Measurements from ENCODE around the gene CELSR3. TPM values are rescaled to one million over a fixed set of nuclear protein-coding genes. Genes with fewer than 3 reads are reported as not detected.
A peak's percentile ranks its signal among the peaks of the same experiment; 100 is the strongest.

CELSR3 gene
- total RNA-seq, 1 experiment from 2014 or later, result 23.9 TPM

DNA sequence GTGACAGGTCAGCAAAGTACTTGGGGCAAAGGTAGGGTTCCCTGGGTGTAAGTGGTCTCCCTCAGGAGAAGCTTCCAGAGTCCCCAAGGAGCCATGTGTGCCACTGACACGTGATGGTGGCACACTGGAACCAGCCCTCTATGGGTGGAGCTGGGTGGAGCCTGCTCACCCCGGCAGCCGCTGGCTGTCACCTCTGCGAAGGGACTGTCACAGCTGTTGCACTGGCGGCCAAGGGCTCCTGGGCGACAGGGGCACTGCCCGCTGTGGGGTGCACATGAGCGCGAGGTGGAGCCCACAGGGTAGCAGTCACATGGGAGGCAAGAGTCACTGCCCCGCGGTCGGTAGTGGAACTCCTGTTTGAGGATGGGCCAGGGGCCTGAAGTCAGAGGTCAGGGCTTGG lies 12.0 kb downstream of the CELSR3 start:
- H3K4me3 Mint-ChIP-seq, result no peak overlapping the region
- H3K9ac ChIP-seq (ENCODE audit: extremely low read depth, insufficient read length, low read length), result no peak overlapping the region

More for the DNA sequence above, 12.0 kb downstream of the CELSR3 start:
- no peak overlapping the region for H4K5ac ChIP-seq (ENCODE audit: insufficient read length, low read depth, low read length)
- Mint-ChIP-seq H3K9me3 (no peaks in the 10 kb centered on the region), H3K27me3 (ENCODE audit: low read depth) (peaks cover 2% of the 10 kb centered on the region; the same call in 1 of the 2 replicates), H3K27ac (peak overlapping the region in 1 of 3 experiments; percentile 33; a peak in 3 of 7 replicates), H3K36me3 (ENCODE audit: insufficient read depth in 1 of 3, low read depth in 3 of 3) (peaks cover 31 to 54% (median 54%) of the 10 kb centered on the region in 3 experiments), H3K4me1 (peaks cover 4 to 5% of the 10 kb centered on the region in 2 experiments)
- WGBS (ENCODE audit: extremely low coverage, insufficient read length, low lambda C conversion rate), result no CpG with 5 or more reads among the region's 12 CpGs
- no peak overlapping the region for H2BK12ac ChIP-seq (ENCODE audit: insufficient read length, low read depth, low read length)
- H3K14ac ChIP-seq (ENCODE audit: insufficient read depth, low read length), result no peak overlapping the region
- no peak overlapping the region for H2BK20ac ChIP-seq (ENCODE audit: low read depth, low read length, poor library complexity, severe bottlenecking)
- H4K91ac ChIP-seq (ENCODE audit: insufficient read length, low read depth, low read length), result no peak overlapping the region
- H3K4me1 ChIP-seq (ENCODE audit: insufficient read depth, low read length), result no peaks in the 10 kb centered on the region; the same call in 1 of the 2 replicates
- DNase-seq, result no peak
- no peak overlapping the region for H2BK5ac ChIP-seq (ENCODE audit: insufficient read length, low read length)
- no peak overlapping the region for H4K8ac ChIP-seq (replicated peaks; ENCODE audit: insufficient read length, low read depth, low read length)
- no peak overlapping the region for H3K23ac ChIP-seq (ENCODE audit: insufficient read length, low read depth, low read length)
- H3K27ac ChIP-seq (ENCODE audit: insufficient read length, low read depth, low read length), result no peak overlapping the region
- no peak overlapping the region for H2AK5ac ChIP-seq (ENCODE audit: insufficient read length, low read length)
- no peak overlapping the region for H2BK15ac ChIP-seq (ENCODE audit: low read depth, low read length)
- H3K4me2 ChIP-seq (ENCODE audit: insufficient read depth, insufficient read length, low read length), result no peak overlapping the region
- H3K56ac ChIP-seq (ENCODE audit: insufficient read length, low read depth, low read length), result no peak overlapping the region
- H4K20me1 ChIP-seq (ENCODE audit: control insufficient read depth, insufficient read depth, insufficient read length), result peaks cover 3% of the 10 kb centered on the region
- H3K9me3 ChIP-seq (ENCODE audit: control insufficient read depth, low read depth, low read length), result no peaks in the 10 kb centered on the region
- H3T11ph ChIP-seq (ENCODE audit: low read length), result no peak overlapping the region
- no peaks in the 10 kb centered on the region for H3K79me1 ChIP-seq (ENCODE audit: insufficient read depth, low read depth, low read length, poor library complexity, severe bottlenecking)
- no peak overlapping the region for H3K18ac ChIP-seq (ENCODE audit: insufficient read length, low read depth, low read length)
- TF ChIP-seq, protein P1, sequence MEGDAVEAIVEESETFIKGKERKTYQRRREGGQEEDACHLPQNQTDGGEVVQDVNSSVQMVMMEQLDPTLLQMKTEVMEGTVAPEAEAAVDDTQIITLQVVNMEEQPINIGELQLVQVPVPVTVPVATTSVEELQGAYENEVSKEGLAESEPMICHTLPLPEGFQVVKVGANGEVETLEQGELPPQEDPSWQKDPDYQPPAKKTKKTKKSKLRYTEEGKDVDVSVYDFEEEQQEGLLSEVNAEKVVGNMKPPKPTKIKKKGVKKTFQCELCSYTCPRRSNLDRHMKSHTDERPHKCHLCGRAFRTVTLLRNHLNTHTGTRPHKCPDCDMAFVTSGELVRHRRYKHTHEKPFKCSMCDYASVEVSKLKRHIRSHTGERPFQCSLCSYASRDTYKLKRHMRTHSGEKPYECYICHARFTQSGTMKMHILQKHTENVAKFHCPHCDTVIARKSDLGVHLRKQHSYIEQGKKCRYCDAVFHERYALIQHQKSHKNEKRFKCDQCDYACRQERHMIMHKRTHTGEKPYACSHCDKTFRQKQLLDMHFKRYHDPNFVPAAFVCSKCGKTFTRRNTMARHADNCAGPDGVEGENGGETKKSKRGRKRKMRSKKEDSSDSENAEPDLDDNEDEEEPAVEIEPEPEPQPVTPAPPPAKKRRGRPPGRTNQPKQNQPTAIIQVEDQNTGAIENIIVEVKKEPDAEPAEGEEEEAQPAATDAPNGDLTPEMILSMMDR (conservative IDR thresholded peaks at IDR 0.05), result no peak
- no peak overlapping the region for H3K4ac ChIP-seq (ENCODE audit: low read depth, low read length)
- H3K27me3 ChIP-seq (ENCODE audit: insufficient read depth, low read length), result no peaks in the 10 kb centered on the region
- H3K23me2 ChIP-seq (ENCODE audit: insufficient read length, low read depth, low read length, poor library complexity, severe bottlenecking), result peaks cover 3% of the 10 kb centered on the region
- H2AFZ ChIP-seq (ENCODE audit: low read length), result no peak overlapping the region
- H2BK120ac ChIP-seq (ENCODE audit: low read depth, low read length, poor library complexity, severe bottlenecking), result no peak overlapping the region
- H3K79me2 ChIP-seq (ENCODE audit: insufficient read depth, low read length), result no peaks in the 10 kb centered on the region

Measured in H9 (cell line).